Right lung (tissue), 10 donors: ENCODE measurements around the gene TBC1D10A. TPM values are rescaled to one million over a fixed set of nuclear protein-coding genes. Genes with fewer than 3 reads are reported as not detected.

Experiments used
- DNase-seq, 2 donors: peaks; one replicate each; pipeline ENCODE4 v3.0.0-alpha.2; 2013
- long read RNA-seq, 8 donors: transcript quantifications; one replicate each; lab custom pipeline, GENCODE V29; 2026
- polyA plus RNA-seq, 5 donors: library from polyadenylated mRNA; unstranded; fragments of 120-200 nt; gene quantifications; one replicate each; pipeline versions ENCODE4 v1.2.1 to v1.2.3, GENCODE V29; 2013; ENCODE audit warnings: inconsistent platforms in 1 of 5, low replicate concordance in 1 of 5; ENCODE audit not compliant: insufficient read length in 5 of 5, insufficient read depth in 1 of 5

The TBC1D10A gene, protein sequence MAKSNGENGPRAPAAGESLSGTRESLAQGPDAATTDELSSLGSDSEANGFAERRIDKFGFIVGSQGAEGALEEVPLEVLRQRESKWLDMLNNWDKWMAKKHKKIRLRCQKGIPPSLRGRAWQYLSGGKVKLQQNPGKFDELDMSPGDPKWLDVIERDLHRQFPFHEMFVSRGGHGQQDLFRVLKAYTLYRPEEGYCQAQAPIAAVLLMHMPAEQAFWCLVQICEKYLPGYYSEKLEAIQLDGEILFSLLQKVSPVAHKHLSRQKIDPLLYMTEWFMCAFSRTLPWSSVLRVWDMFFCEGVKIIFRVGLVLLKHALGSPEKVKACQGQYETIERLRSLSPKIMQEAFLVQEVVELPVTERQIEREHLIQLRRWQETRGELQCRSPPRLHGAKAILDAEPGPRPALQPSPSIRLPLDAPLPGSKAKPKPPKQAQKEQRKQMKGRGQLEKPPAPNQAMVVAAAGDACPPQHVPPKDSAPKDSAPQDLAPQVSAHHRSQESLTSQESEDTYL
- polyA plus RNA-seq, result 10 to 100 TPM; 13.3 to 18.4 (median 15.8) TPM
- long read RNA-seq, donor 1, transcript TBC1D10A-201 (9 exons, 2,077 nt), result major isoform, 7 of 7 reads
- long read RNA-seq, donor 1, partial matches to known transcripts, result 0 of 7 reads
- long read RNA-seq, donor 1, other reads (novel, unspliced or antisense), result 0 of 7 reads
- long read RNA-seq, donor 2, transcript TBC1D10A-201 (9 exons, 2,077 nt), result major isoform, 5 of 5 reads
- long read RNA-seq, donor 2, partial matches to known transcripts, result 0 of 5 reads
- long read RNA-seq, donor 2, other reads (novel, unspliced or antisense), result 0 of 5 reads
- long read RNA-seq, donor 3, transcript TBC1D10A-201 (9 exons, 2,077 nt), result major isoform, 9 of 9 reads
- long read RNA-seq, donor 3, partial matches to known transcripts, result 0 of 9 reads
- long read RNA-seq, donor 3, other reads (novel, unspliced or antisense), result 0 of 9 reads
- long read RNA-seq, donor 4, partial matches to known transcripts, result 0 of 3 reads
- long read RNA-seq, donor 4, other reads (novel, unspliced or antisense), result 0 of 3 reads
- long read RNA-seq, donor 5, transcript TBC1D10A-201 (9 exons, 2,077 nt), result major isoform, 14 of 14 reads
- long read RNA-seq, donor 5, partial matches to known transcripts, result 0 of 14 reads
- long read RNA-seq, donor 5, other reads (novel, unspliced or antisense), result 0 of 14 reads
- long read RNA-seq, donor 6, transcript TBC1D10A-201 (9 exons, 2,077 nt), result major isoform, 10 of 10 reads
- long read RNA-seq, donor 6, partial matches to known transcripts, result 0 of 10 reads
- long read RNA-seq, donor 6, other reads (novel, unspliced or antisense), result 0 of 10 reads
- long read RNA-seq, donor 7, transcript TBC1D10A-201 (9 exons, 2,077 nt), result major isoform, 7 of 7 reads
- long read RNA-seq, donor 7, partial matches to known transcripts, result 0 of 7 reads
- long read RNA-seq, donor 7, other reads (novel, unspliced or antisense), result 0 of 7 reads
- long read RNA-seq, donor 8, partial matches to known transcripts, result 0 of 2 reads
- long read RNA-seq, donor 8, other reads (novel, unspliced or antisense), result 0 of 2 reads

GRCh38 chr22:30326706-30327362, at the start of gene TBC1D10A:
Gene TBC1D10A, minus strand, starts transcription at chr22:30326941. Its CDS starts 60 bp downstream, at chr22:30326881.
- DNase-seq, result peak; percentile 90 to 91

- DNase-seq, result no peak
Measured at GRCh38 chr22:30375312-30375849, 48.6 kb upstream of the TBC1D10A start.

- DNase-seq, result no peak
Measured at GRCh38 chr22:30373331-30374325, 46.9 kb upstream of the TBC1D10A start.

DNA sequence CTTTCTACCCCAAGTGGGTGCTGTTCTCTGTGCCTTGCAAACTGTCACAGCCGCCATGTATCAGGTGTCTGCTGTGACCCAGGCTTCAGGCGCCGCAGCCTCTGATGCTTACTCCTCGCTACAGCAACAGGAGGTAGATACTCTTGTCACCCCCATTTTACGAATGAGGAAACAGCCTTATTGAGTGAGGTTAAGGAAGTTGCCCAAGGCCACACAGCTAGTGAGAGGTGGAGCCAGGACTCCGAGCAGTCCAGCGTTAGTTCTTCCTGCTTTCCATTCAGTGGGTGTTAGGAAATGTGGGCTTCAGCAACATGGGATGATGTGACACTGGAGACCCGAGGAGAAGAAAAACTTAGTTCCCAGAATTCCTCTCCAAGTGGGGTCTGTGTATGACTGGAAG, 46.2 kb upstream of the TBC1D10A start:
- DNase-seq, result no peak

GRCh38 chr22:30371981-30372380, 45.2 kb upstream of the TBC1D10A start:
- no peak for DNase-seq

- no peak for DNase-seq
Measured at GRCh38 chr22:30371321-30371720, 44.6 kb upstream of the TBC1D10A start.

- no peak for DNase-seq
Measured at GRCh38 chr22:30370641-30371230, 44.0 kb upstream of the TBC1D10A start.

DNA sequence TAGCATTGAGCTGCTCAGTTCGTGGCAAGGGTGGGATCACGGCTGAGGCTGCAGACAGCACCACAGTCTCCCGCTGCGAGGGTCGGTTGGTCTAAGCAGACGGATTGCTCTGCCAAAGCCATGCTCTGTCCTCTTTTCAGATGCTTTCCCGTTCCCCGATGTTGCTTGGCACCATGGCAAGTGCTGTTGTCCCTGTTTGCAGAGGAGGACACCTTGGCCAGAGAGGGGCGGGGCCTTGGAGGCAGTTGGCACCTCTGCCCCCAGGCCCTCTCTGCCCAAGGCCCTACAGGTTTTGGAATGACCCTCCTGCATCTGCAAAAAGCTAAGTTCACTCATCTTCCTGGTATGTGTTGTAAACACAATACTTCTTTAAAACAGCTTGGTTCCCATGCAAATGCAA, 41.7 kb upstream of the TBC1D10A start:
- DNase-seq, result no peak

DNA sequence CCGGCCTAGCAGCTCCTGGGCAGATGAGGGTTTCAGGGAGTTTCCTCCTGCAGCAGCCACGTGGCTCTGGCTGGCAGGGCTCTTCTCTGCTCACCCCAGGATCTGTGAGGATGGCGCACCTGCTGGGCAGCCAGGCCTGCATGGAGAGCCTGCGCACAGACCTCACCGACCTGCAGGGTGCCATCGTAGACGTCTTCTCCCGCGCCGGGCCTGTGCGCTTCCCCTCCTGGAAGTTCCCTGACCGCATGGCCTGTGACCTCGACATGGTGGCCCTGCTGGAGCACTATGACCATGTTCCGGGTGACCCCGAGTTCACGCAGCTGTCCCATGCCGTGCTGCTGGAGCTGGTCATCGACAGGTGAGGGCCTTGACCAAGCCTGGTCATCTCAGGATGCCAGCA, 39.1 kb upstream of the TBC1D10A start:
- no peak for DNase-seq

DNA sequence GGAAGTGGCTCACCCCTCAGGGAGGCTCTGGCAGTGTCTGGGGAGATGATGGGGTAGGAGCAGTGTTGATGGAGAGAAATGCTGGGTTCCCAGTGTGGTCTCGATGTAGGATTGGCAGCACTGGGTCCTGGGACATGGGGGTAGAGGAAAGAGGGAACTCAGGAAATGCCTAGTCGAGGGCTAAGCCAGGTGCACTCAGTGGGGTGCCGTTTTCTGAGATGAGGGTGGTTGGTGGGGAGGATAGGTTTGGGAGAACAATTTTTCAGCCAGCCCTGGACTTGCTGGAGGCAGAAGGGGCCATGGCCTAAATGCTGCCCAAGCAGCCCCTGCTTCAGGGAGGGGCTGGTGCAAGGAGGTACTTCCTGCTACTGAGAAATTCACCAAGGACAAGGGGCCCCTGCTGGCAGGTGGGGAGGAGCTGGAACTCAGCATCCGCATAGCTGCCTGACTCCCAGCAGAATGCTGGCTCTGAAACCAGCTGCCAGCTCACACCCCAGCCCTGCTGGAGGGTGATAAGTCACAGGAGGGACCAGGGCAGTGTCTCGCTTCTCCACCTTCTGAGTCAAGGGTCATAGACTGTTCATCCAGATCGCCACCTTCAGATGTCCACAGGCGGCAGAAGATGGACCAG, 36.0 kb upstream of the TBC1D10A start:
- no peak for DNase-seq

GRCh38 chr22:30361916-30362650, 35.3 kb upstream of the TBC1D10A start:
- DNase-seq, result no peak

GRCh38 chr22:30358541-30358940, 31.8 kb upstream of the TBC1D10A start:
- no peak for DNase-seq

GRCh38 chr22:30357650-30358215, 31.0 kb upstream of the TBC1D10A start:
- no peak for DNase-seq

- DNase-seq, result no peak
Measured at GRCh38 chr22:30357236-30357570, 30.5 kb upstream of the TBC1D10A start.

GRCh38 chr22:30356449-30357235, 29.9 kb upstream of the TBC1D10A start, which contains the start of the genes CCDC157 and SF3A1:
Gene CCDC157, plus strand, starts transcription at chr22:30357007. Its CDS starts 8,994 bp downstream, at chr22:30366001.
Gene SF3A1, minus strand, starts transcription at chr22:30356894. Its CDS starts 102 bp downstream, at chr22:30356792.
- DNase-seq, result peak; percentile 93 to 94

DNA sequence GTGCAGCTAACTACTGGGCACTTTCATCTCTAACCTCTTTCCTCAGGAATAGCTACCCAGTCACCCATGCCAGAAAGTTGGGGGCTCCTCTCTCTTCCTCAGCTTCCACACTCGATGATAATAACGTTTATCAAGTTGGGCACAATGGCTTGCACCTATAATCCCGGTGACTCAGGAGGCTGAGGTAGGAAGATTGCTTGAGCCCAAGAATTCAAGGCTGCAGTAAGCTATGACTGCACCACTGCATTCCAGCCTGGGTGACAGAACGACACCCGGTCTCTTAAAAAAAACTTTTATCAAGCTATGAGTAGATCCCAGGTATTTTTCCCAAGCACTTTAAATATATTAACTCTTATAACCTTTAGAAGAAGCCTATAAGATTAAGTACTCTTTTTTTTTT, 27.9 kb upstream of the TBC1D10A start:
- DNase-seq, result no peak
